H1 (cell line): ENCODE results near the gene FBXL17.

Experiments used
- EP300 ChIP-seq, 2 experiments: IDR thresholded peaks; 1 replicate in 1 of 2; 2 replicates in 1 of 2; pipeline ENCODE4 v1.6.1; 2011 to 2012; ENCODE audit warnings: low read depth in 2 of 2, low read length in 2 of 2, mild to moderate bottlenecking in 2 of 2, borderline replicate concordance in 1 of 2, inconsistent platforms in 1 of 2, moderate library complexity in 1 of 2
- RNF2 ChIP-seq: fragments of 200-900, 300-1000 bp; sonication (generic); IDR thresholded peaks from 2 replicates; pipeline ENCODE4 v1.7.1; 2016; ENCODE audit warnings: borderline replicate concordance, low read depth, mild to moderate bottlenecking, antibody characterized with exemption, low read length; ENCODE audit not compliant: poor library complexity, severe bottlenecking; ENCODE audit errors: missing control alignments
- TAF7 ChIP-seq: optimal IDR thresholded peaks from 2 replicates; pipeline ENCODE3; 2011; ENCODE audit warnings: low read depth, mild to moderate bottlenecking, inconsistent platforms, low read length, moderate library complexity, borderline replicate concordance
- TF ChIP-seq, protein P1 (sequence below), 3 experiments: IDR thresholded peaks; 1 replicate in 2 of 3; 2 replicates in 1 of 3; pipeline versions ENCODE4 v1.5.1 to v1.6.1; 2011; ENCODE audit warnings: low read length in 3 of 3, mild to moderate bottlenecking in 3 of 3, inconsistent platforms in 2 of 3, low read depth in 1 of 3, moderate library complexity in 1 of 3; ENCODE audit not compliant: insufficient read depth in 1 of 3; ENCODE audit errors: control extremely low read depth in 1 of 3

- TF ChIP-seq, protein P1, sequence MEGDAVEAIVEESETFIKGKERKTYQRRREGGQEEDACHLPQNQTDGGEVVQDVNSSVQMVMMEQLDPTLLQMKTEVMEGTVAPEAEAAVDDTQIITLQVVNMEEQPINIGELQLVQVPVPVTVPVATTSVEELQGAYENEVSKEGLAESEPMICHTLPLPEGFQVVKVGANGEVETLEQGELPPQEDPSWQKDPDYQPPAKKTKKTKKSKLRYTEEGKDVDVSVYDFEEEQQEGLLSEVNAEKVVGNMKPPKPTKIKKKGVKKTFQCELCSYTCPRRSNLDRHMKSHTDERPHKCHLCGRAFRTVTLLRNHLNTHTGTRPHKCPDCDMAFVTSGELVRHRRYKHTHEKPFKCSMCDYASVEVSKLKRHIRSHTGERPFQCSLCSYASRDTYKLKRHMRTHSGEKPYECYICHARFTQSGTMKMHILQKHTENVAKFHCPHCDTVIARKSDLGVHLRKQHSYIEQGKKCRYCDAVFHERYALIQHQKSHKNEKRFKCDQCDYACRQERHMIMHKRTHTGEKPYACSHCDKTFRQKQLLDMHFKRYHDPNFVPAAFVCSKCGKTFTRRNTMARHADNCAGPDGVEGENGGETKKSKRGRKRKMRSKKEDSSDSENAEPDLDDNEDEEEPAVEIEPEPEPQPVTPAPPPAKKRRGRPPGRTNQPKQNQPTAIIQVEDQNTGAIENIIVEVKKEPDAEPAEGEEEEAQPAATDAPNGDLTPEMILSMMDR (IDR thresholded peaks at IDR 0.05; ENCODE audit: control extremely low read depth in 1 of 3, insufficient read depth in 1 of 3, low read depth in 1 of 3, low read length in 3 of 3) = no peak
- TF ChIP-seq EP300 (IDR thresholded peaks at IDR 0.05; ENCODE audit: borderline replicate concordance in 1 of 2, low read depth in 2 of 2, low read length in 2 of 2) = no peak
- no peak for TF ChIP-seq RNF2
- no peak for TF ChIP-seq TAF7
These were observed 493.4 kb downstream of the FBXL17 start for GRCh38 chr5:107888541-107888940.
